ENCODE data around the gene SYN1.

DNA sequence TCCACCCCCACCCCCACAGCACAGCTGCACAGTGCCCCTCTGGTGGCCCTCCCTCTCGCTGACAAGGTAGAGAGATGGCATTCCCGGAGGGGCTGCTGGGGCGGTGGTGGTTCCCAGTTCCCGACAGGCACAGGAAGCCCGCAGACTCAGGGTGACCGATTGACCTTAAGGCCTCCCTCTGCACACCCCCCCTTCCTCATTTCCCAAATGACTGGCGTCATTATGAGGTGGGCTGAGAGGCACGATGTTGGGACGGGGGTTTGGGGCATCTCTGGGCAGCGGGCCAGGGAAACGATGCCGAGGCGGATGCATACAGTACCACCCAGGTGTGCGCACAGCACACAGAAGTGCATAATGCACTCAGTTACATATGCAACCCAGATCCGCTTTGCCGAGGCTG, 41.0 kb downstream of the SYN1 start:
- TF ChIP-seq, protein P1, sequence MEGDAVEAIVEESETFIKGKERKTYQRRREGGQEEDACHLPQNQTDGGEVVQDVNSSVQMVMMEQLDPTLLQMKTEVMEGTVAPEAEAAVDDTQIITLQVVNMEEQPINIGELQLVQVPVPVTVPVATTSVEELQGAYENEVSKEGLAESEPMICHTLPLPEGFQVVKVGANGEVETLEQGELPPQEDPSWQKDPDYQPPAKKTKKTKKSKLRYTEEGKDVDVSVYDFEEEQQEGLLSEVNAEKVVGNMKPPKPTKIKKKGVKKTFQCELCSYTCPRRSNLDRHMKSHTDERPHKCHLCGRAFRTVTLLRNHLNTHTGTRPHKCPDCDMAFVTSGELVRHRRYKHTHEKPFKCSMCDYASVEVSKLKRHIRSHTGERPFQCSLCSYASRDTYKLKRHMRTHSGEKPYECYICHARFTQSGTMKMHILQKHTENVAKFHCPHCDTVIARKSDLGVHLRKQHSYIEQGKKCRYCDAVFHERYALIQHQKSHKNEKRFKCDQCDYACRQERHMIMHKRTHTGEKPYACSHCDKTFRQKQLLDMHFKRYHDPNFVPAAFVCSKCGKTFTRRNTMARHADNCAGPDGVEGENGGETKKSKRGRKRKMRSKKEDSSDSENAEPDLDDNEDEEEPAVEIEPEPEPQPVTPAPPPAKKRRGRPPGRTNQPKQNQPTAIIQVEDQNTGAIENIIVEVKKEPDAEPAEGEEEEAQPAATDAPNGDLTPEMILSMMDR (IDR thresholded peaks at IDR 0.05; ENCODE audit: poor library complexity, severe bottlenecking): no peak
- TF ChIP-seq RAD21 (conservative IDR thresholded peaks at IDR 0.05) (no peak), EZH2 (IDR thresholded peaks at IDR 0.05; ENCODE audit: borderline replicate concordance, insufficient read depth, low read length, poor library complexity, severe bottlenecking) (no peak), SMC3 (conservative IDR thresholded peaks at IDR 0.05; ENCODE audit: poor library complexity) (no peak), EP300 (conservative IDR thresholded peaks at IDR 0.05; ENCODE audit: poor library complexity, severe bottlenecking) (no peak)
- TF ChIP-seq, protein P2, sequence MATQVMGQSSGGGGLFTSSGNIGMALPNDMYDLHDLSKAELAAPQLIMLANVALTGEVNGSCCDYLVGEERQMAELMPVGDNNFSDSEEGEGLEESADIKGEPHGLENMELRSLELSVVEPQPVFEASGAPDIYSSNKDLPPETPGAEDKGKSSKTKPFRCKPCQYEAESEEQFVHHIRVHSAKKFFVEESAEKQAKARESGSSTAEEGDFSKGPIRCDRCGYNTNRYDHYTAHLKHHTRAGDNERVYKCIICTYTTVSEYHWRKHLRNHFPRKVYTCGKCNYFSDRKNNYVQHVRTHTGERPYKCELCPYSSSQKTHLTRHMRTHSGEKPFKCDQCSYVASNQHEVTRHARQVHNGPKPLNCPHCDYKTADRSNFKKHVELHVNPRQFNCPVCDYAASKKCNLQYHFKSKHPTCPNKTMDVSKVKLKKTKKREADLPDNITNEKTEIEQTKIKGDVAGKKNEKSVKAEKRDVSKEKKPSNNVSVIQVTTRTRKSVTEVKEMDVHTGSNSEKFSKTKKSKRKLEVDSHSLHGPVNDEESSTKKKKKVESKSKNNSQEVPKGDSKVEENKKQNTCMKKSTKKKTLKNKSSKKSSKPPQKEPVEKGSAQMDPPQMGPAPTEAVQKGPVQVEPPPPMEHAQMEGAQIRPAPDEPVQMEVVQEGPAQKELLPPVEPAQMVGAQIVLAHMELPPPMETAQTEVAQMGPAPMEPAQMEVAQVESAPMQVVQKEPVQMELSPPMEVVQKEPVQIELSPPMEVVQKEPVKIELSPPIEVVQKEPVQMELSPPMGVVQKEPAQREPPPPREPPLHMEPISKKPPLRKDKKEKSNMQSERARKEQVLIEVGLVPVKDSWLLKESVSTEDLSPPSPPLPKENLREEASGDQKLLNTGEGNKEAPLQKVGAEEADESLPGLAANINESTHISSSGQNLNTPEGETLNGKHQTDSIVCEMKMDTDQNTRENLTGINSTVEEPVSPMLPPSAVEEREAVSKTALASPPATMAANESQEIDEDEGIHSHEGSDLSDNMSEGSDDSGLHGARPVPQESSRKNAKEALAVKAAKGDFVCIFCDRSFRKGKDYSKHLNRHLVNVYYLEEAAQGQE (IDR thresholded peaks at IDR 0.05; ENCODE audit: borderline replicate concordance): no peak
